Measurements from ENCODE around the gene MIPOL1. TPM values are rescaled to one million over a fixed set of nuclear protein-coding genes. Genes with fewer than 3 reads are reported as not detected.

The MIPOL1 gene
- total RNA-seq, 1 experiment from 2014 or later = 8.1 TPM

GRCh38 chr14:37594971-37595808 is 397.5 kb downstream of the MIPOL1 start, which contains the start of the genes FOXA1 and TTC6:
Gene FOXA1 (minus strand): TSS chr14:37595249. CDS start chr14:37594972, 277 bp downstream.
Gene TTC6 (plus strand): TSS chr14:37595629. CDS start chr14:37622065, 26,436 bp downstream.
- peak; percentile 32 for DNase-seq (ENCODE audit: low read depth)

- peak; percentile 33 for DNase-seq (ENCODE audit: low read depth)
Observed at GRCh38 chr14:37595809-37596621, 398.3 kb downstream of the MIPOL1 start.

GRCh38 chr14:37596790-37597472 is 399.2 kb downstream of the MIPOL1 start:
- DNase-seq (ENCODE audit: low read depth) = no peak

DNA sequence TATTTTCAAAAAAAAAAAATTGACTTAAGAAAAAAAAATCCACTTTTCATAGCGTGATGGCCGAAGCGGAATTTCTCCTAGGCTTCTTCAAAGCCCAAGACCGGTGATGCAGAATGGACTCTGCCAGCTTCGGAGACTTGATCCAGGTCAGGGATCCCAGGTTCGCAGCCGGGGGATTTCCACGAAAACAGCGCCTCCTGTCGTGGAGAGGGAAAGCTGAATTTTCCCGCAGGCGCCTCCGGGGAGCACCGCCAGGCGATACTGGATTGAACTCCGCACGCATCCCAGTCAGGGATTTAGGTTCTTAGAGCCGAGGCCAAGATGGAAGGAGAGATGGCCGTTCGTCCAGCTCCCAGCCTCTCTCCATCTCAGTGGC is 399.8 kb downstream of the MIPOL1 start:
- no peak for DNase-seq (ENCODE audit: low read depth)

DNA sequence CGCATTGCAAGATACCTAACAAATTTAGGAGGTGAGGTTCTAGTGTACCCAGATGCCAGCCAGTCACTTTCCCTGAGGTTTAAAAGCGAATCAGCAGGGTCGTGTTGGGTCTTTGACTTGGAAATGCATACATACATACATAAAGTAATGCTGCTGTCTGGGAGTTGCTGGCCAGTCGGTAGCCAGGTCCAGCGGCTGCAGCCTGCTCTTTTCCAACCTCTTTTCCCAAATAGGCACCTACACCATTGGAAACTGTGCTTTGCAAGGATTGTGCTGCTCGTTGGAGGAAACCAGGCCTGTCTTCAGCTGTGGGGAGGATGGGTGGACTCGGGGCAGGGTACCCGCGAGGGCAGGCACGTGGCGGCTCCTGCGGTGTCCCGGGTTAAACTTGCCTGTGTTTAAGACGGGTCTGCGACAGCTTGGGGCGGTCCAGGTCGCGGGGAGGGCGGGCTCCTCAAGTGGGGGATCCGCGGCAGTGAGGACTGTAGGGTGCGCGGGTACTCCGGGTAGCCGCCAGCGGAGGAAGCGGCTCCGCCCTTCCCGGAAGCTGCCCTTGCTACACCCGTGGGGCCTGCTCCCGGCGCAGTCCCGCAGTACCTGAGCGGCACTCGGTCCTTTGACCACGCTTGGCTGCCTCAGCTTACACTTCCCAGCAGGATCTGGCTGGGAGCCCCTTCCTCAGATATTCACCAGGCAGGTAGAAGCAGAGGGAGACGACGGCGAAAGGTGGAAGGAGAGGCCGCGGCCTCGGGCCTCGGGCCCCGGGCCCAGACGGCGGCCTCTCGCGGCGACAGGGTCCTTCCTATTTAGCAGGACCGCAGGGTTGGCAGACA is 400.4 kb downstream of the MIPOL1 start:
- no peak for DNase-seq (ENCODE audit: low read depth)

- DNase-seq (ENCODE audit: low read depth) = no peak
Observed at GRCh38 chr14:37598747-37599506, 401.2 kb downstream of the MIPOL1 start.

DNA sequence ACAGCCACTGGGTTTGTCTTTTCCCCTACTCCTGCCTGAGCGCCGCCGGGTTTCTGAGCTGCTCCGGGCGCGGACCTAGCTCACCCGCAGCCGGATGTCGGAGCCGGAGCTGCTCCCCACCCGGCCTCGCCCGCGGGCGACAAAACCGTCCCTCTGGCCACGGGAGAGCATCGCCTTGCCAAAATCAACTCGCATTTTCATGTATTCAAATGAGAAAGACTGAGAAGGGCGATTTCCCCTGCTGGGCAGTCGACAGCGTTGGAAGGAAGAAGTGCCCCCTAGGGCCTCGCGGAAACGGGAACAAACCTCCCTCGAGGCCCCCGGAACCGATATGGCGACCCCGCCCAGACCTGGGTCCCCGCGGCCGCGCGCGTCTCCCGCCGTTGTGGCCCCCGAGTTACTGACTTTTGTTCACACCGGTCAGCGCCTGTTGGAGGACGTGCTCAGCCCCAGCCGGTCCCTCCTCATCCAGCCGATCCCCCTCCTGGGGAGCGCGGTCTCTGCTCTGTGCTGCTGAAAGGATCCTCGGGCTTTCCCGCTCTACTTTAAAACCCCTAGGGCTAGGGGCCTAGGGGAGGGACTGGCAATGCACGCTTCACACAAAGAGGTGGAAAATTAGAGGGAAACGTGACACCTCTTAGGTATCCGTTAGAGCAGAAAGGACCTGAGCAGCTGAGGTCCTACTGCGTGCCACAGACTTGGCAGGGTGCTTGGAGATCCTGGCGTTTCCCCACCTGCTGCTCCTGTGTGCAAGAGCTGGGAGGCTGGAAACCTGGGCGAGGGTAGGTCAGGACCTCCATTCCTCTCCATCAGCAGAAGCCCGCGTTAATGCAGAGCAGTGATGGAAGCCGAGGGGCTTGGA is 402.0 kb downstream of the MIPOL1 start:
- no peak for DNase-seq (ENCODE audit: low read depth)

- DNase-seq (ENCODE audit: low read depth) = no peak
Observed at GRCh38 chr14:37600880-37601741, 403.4 kb downstream of the MIPOL1 start.

DNA sequence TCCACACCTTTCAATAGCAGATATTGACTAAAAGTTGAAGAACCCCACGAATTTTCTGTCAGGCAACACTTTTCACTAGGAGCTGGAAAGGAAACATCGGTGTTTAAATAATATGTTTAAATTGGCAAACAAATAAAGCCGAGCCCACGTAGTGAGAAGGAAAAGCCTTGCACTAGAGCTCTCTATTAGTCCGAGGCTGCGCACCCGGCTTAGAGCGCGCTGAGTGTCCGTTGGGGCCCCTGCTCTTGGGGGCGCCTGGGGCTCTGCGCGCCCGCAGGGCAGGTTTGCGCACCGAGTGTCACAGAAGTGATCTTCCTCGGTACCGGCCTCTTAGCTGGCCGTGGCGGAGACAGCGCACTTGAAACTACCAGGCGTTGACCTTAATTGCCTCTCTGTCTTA is 404.1 kb downstream of the MIPOL1 start:
- DNase-seq (ENCODE audit: low read depth) = no peak

Small RNA genes within 50 kb of the gene (small RNA-seq; reads per million reads assigned to genes)
- gene RNU6-273P (not detected), gene RNU6-886P (not detected)

Other genes with a start within 250 kb of the MIPOL1 start
- 0.13 and 0.37 TPM in 2 replicates for gene SLC25A21, start 25.3 kb upstream of the MIPOL1 start, total RNA-seq (2014; rRNA removed; shearing (Covaris generic))